NCI-H226 (cell line): Measurements from ENCODE around the gene ZBTB14.

Experiments
- DNase-seq: peaks from one replicate; pipeline ENCODE4 v3.0.0-alpha.2; 2015

The ZBTB14 gene

GRCh38 chr18:5295231-5295920 is at the start of gene ZBTB14:
ZBTB14 (minus strand) TSS chr18:5295726; CDS start chr18:5293246, 2,480 bp downstream.
- peak; percentile 45 for DNase-seq

GRCh38 chr18:5339202-5339834 is 43.8 kb upstream of the ZBTB14 start:
- no peak for DNase-seq

GRCh38 chr18:5334456-5335075 is 39.0 kb upstream of the ZBTB14 start:
- DNase-seq = no peak

- DNase-seq = no peak
Measured at GRCh38 chr18:5318061-5318700, 22.7 kb upstream of the ZBTB14 start.

- no peak for DNase-seq
Measured at GRCh38 chr18:5317186-5317585, 21.7 kb upstream of the ZBTB14 start.

- no peak for DNase-seq
Measured at GRCh38 chr18:5315838-5316237, 20.3 kb upstream of the ZBTB14 start.

GRCh38 chr18:5311301-5311989 is 15.9 kb upstream of the ZBTB14 start:
- no peak for DNase-seq

- DNase-seq = no peak
Measured at GRCh38 chr18:5309888-5310470, 14.5 kb upstream of the ZBTB14 start.

GRCh38 chr18:5305835-5306234 is 10.3 kb upstream of the ZBTB14 start:
- DNase-seq = no peak

- no peak for DNase-seq
Measured at GRCh38 chr18:5304232-5304631, 8.7 kb upstream of the ZBTB14 start.

- DNase-seq = no peak
Measured at GRCh38 chr18:5303636-5304035, 8.1 kb upstream of the ZBTB14 start.

GRCh38 chr18:5302606-5303005 is 7.1 kb upstream of the ZBTB14 start:
- DNase-seq = no peak

GRCh38 chr18:5300476-5301010 is 5.0 kb upstream of the ZBTB14 start:
- DNase-seq = no peak

- DNase-seq = no peak
Measured at GRCh38 chr18:5298156-5298852, 2.8 kb upstream of the ZBTB14 start.

GRCh38 chr18:5297597-5297996 is 2.1 kb upstream of the ZBTB14 start:
- no peak for DNase-seq

- peak; percentile 47 for DNase-seq
Measured at GRCh38 chr18:5296706-5297320, 1.3 kb upstream of the ZBTB14 start.

GRCh38 chr18:5295981-5296705 is 617 bp upstream of the ZBTB14 start:
- peak; percentile 88 for DNase-seq

GRCh38 chr18:5294457-5295230 is 882 bp downstream of the ZBTB14 start:
- DNase-seq = peak; percentile 60

- no peak for DNase-seq
Measured at GRCh38 chr18:5294113-5294456, 1.4 kb downstream of the ZBTB14 start.

GRCh38 chr18:5288517-5288935 is 7.0 kb downstream of the ZBTB14 start:
- DNase-seq = no peak
